Ishikawa (cell line): ENCODE measurements around the gene TMEM178B.

ENCODE experiments used
- CREB1 ChIP-seq: IDR thresholded peaks from 2 replicates; pipeline ENCODE4 v1.6.1; 2012; ENCODE audit warnings: low read depth
- EP300 ChIP-seq: IDR thresholded peaks from 2 replicates; pipeline ENCODE4 v1.6.1; 2012; ENCODE audit warnings: borderline replicate concordance
- MAX ChIP-seq: IDR thresholded peaks from 2 replicates; pipeline ENCODE4 v1.6.1; 2012
- NFIC ChIP-seq: IDR thresholded peaks from 2 replicates; pipeline ENCODE4 v1.6.1; 2012
- TAF1 ChIP-seq: IDR thresholded peaks from 2 replicates; pipeline ENCODE4 v1.6.1; 2012; ENCODE audit warnings: low read depth, mild to moderate bottlenecking
- TF ChIP-seq, protein P1 (sequence below): IDR thresholded peaks from 2 replicates; pipeline ENCODE4 v1.6.1; 2012; ENCODE audit warnings: low read depth, mild to moderate bottlenecking

DNA sequence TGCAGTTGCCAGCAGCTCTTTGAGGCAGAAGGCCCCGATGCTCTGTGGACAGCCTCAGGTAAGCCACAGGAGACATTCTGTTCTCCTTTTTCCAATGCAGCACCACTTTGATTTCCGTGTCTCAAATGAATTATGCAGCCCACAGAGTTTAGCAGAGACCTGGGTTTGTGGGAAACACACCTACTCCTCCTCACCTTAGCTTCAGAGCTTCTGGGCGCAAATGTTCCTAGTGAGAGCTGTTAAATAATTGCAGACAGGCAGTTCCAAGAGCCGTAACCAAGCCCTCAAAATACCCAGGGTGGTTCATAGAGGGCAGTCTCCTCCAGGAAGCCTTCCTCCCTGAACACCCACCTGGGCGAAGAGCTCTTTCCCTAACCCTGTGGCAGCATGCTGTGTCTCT, 408.1 kb downstream of the TMEM178B start:
- TF ChIP-seq MAX: no peak
- no peak for TF ChIP-seq NFIC
- TF ChIP-seq, protein P1, sequence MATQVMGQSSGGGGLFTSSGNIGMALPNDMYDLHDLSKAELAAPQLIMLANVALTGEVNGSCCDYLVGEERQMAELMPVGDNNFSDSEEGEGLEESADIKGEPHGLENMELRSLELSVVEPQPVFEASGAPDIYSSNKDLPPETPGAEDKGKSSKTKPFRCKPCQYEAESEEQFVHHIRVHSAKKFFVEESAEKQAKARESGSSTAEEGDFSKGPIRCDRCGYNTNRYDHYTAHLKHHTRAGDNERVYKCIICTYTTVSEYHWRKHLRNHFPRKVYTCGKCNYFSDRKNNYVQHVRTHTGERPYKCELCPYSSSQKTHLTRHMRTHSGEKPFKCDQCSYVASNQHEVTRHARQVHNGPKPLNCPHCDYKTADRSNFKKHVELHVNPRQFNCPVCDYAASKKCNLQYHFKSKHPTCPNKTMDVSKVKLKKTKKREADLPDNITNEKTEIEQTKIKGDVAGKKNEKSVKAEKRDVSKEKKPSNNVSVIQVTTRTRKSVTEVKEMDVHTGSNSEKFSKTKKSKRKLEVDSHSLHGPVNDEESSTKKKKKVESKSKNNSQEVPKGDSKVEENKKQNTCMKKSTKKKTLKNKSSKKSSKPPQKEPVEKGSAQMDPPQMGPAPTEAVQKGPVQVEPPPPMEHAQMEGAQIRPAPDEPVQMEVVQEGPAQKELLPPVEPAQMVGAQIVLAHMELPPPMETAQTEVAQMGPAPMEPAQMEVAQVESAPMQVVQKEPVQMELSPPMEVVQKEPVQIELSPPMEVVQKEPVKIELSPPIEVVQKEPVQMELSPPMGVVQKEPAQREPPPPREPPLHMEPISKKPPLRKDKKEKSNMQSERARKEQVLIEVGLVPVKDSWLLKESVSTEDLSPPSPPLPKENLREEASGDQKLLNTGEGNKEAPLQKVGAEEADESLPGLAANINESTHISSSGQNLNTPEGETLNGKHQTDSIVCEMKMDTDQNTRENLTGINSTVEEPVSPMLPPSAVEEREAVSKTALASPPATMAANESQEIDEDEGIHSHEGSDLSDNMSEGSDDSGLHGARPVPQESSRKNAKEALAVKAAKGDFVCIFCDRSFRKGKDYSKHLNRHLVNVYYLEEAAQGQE: no peak
- TF ChIP-seq TAF1: no peak
- no peak for TF ChIP-seq EP300
- TF ChIP-seq CREB1: no peak
